Measurements from ENCODE around the gene SEC24D.

The SEC24D gene

GRCh38 chr4:118730683-118731082, 105.2 kb downstream of the SEC24D start:
- TF ChIP-seq, protein P1, sequence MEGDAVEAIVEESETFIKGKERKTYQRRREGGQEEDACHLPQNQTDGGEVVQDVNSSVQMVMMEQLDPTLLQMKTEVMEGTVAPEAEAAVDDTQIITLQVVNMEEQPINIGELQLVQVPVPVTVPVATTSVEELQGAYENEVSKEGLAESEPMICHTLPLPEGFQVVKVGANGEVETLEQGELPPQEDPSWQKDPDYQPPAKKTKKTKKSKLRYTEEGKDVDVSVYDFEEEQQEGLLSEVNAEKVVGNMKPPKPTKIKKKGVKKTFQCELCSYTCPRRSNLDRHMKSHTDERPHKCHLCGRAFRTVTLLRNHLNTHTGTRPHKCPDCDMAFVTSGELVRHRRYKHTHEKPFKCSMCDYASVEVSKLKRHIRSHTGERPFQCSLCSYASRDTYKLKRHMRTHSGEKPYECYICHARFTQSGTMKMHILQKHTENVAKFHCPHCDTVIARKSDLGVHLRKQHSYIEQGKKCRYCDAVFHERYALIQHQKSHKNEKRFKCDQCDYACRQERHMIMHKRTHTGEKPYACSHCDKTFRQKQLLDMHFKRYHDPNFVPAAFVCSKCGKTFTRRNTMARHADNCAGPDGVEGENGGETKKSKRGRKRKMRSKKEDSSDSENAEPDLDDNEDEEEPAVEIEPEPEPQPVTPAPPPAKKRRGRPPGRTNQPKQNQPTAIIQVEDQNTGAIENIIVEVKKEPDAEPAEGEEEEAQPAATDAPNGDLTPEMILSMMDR (IDR thresholded peaks at IDR 0.05; ENCODE audit: low read depth, low read length): no peak
- no peak for DNase-seq (ENCODE audit: low read depth in 2 of 2)
- H3K4me3 ChIP-seq (replicated peaks in 1 of 2; ENCODE audit: low read depth in 2 of 2, low read length in 2 of 2): no peak overlapping the region

DNA sequence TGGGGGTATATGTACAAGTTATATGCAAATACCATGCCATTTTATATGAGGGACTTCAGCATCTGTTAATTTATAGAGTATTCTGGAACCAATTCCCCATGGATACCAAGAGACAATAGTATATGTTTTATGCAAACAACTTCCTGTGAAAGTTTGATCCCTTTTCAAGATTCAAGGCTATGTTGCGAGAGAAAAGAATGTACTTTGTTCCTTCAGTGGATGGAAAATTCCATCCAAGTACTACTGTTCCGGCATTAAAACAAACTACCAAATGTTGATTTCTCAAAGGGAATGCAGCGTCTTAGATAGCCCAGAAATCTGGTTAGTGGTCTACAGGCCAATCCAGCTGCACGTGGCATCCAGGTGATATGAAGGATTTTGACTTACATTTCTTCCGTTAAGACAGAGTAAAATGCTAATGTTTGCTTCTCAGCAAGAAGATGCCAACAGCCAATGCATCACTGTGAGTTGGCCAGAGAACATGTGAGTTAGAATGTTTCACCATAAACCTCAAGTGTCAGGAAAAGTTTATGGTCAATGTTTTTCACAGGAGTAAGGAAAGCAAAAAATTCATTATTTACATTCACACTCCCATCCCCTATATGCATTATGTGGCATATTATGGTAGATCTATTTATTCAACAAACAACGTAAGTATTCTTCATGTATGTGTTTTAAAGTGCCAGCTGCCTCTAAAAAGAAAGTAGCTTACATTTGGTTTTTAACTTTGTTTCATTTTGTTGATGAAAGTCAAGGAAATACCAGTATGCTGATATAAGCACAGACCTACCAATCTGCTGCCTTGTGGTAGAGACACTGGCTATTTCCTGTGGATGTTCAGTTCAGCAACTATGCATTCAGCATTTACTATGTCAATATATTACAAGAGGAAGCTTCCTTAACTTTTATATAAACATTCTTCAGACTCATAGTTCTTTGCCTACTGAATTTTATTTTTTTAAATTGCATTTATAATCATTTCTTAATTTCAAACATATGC, 106.3 kb downstream of the SEC24D start:
- no peak overlapping the region for H3K4me3 ChIP-seq (replicated peaks in 1 of 2; ENCODE audit: low read depth in 2 of 2, low read length in 2 of 2)
- TF ChIP-seq, protein P1 (IDR thresholded peaks at IDR 0.05; ENCODE audit: low read depth, low read length): no peak
- DNase-seq (ENCODE audit: low read depth in 2 of 2): peak; percentile 56 to 77

DNA sequence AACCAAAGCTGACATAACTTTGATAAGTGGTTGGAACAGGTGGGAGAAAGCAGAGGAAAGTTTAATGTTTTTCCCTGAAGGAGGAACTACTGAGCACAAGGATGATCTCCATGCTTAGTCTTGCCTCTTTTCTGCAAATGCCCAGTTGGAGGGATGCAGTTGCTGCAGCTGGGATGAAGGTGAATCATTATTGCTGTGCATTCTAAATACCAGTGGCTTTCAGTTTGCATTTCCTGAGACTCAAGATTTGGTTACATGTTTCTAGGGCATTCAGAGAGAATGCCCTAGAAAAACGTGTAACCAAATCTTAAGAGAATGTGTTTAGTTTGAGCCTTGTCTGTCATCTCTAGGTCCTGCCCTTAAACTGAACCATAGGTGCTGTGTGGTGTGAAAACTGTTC, 108.6 kb downstream of the SEC24D start:
- DNase-seq (ENCODE audit: low read depth in 2 of 2): no peak
- TF ChIP-seq, protein P1 (IDR thresholded peaks at IDR 0.05; ENCODE audit: low read depth, low read length): no peak
- no peak overlapping the region for H3K4me3 ChIP-seq (replicated peaks in 1 of 2; ENCODE audit: low read depth in 2 of 2, low read length in 2 of 2)

DNA sequence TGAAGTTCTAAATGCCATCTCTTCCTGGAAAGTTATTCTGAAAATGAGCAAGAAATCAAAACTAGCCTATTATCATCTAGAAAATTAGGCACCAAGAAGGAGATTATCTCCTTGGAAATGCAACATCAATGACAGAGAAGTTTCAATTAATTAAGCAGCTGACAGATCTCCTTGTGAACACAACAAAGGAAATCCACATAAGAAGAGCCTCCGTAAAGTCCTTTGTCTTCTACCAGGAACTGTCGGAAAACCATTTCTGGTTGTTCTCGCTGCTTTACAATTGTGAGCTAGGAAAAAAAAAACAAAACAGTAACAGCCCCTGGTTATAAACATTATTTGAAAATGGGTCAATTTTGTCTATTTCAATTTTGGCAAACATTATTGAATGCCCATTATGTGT, 112.6 kb downstream of the SEC24D start:
- TF ChIP-seq, protein P1 (IDR thresholded peaks at IDR 0.05; ENCODE audit: low read depth, low read length): no peak
- H3K4me3 ChIP-seq (replicated peaks in 1 of 2; ENCODE audit: low read depth in 2 of 2, low read length in 2 of 2): no peak overlapping the region
- no peak for DNase-seq (ENCODE audit: low read depth in 2 of 2)

- no peak overlapping the region for H3K4me3 ChIP-seq (replicated peaks in 1 of 2; ENCODE audit: low read depth in 2 of 2, low read length in 2 of 2)
- no peak for DNase-seq (ENCODE audit: low read depth in 2 of 2)
- TF ChIP-seq, protein P1 (IDR thresholded peaks at IDR 0.05; ENCODE audit: low read depth, low read length): no peak
Measured at GRCh38 chr4:118721752-118722151, 114.2 kb downstream of the SEC24D start.

DNA sequence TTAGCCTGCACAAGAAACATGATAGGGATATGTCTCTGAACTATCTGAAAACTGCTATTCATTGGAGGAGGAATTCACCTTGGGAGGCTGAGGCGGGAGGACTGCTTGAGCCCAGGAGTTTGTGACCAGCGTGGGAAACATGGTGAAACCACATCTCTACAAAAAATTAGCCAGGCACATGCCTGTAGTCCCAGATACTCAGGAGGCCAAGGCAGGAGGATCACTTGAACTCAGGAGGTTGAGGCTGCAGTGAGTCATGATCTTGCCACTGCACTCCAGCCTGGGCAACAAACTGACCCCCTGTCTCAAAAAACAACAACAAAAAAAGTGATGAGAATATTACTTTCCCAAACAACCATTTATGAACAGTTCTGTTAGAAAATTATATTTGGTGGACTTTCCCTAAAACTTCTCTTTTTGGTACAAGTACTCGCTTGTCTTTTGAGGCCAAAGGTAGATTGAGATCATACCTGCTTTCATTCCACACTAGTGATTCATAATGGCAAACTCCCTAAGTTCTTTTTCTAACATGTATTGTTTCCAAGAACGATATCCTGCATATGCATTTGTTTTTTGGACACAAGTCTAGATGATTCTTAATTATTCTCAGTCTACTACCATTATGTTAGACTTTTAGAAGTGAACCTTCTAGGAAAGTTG, 117.3 kb downstream of the SEC24D start:
- DNase-seq (ENCODE audit: low read depth in 2 of 2): no peak
- TF ChIP-seq, protein P1 (IDR thresholded peaks at IDR 0.05; ENCODE audit: low read depth, low read length): no peak
- no peak overlapping the region for H3K4me3 ChIP-seq (replicated peaks in 1 of 2; ENCODE audit: low read depth in 2 of 2, low read length in 2 of 2)

All from cardiac fibroblast (primary cell).